ENCODE data around the gene ZSCAN2. TPM values are rescaled to one million over a fixed set of nuclear protein-coding genes. Genes with fewer than 3 reads are reported as not detected.

ZSCAN2 gene
- total RNA-seq, result 3.8 and 7.9 TPM in 2 replicates

GRCh38 chr15:84600687-84601554, at the start of gene ZSCAN2:
ZSCAN2 (plus strand) TSS chr15:84601009; CDS start chr15:84603928, 2,919 bp downstream.

DNA sequence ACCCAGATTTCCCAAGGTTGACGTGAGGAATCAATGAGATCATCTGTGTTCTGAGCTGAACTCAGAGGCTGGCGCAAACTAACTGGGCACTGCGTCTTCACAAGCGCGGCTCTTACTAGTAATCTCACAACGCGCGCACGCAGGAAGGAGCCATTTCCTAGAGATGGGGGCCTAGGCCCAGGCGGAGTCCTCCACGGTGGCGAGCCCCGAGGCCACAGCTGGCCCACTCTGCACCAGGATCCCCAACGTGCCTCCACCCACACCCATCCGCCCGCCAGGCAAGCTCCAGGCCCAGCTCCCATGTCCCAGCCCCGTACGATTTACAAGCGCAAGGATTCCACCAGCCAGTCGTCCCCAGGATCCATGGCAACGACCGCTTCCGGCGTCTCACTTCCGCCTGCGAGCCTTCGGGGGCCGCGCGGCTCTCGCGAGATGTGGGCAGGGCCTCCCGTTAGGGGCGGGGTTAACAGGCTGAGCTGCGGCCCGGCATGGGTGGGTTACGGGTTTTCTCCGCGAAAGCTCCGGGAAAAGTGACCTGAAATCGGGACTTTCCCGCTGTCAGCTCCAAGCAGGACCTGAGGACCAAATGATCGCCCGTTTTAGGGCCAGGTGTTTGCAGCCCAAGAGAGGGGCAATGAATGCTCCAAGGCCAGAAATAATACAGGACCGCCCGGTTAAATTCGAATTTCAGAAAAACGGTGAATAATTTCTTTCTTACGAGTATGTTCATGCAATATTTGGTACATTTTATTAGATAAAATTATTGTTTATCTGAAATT, 53.3 kb downstream of the ZSCAN2 start, which contains the start of gene WDR73:
WDR73 (minus strand) TSS at position 374 of the 779 bp plus-strand sequence; CDS start at position 365, 9 bp downstream.

GRCh38 chr15:84658080-84658787, 57.4 kb downstream of the ZSCAN2 start, which contains the start of gene NMB:
NMB (minus strand) TSS chr15:84658199; CDS start chr15:84658152, 47 bp downstream.

Other genes with a start within 250 kb of the ZSCAN2 start
- 27.7 and 28.7 TPM in 2 replicates for gene WDR73, start 53.3 kb downstream of the ZSCAN2 start, total RNA-seq
- gene NMB, start 57.2 kb downstream of the ZSCAN2 start, total RNA-seq, result 1.2 and 1.4 TPM in 2 replicates
- gene SEC11A, start 115.1 kb downstream of the ZSCAN2 start, total RNA-seq, result 172 and 190 TPM in 2 replicates
- 3.4 and 9.9 TPM in 2 replicates for gene ZNF592, start 147.6 kb downstream of the ZSCAN2 start, total RNA-seq
- under 0.01 and 0.85 TPM in 2 replicates for gene ALPK3, start 216.3 kb downstream of the ZSCAN2 start, total RNA-seq